Stimulated activated CD4-positive, alpha-beta T cell treated with anti-CD3 and anti-CD28 coated beads, Interleukin-4, amount 100 ng/mL, for 48 hours (primary cell): ENCODE results near the gene DPY19L2.
A peak's percentile ranks its signal among the peaks of the same experiment; 100 is the strongest.
"Not testable (repeated sequence)": the region's sequence is repeated elsewhere in the genome, so short reads cannot be mapped to it uniquely, and the experiment has no call there.

Experiments
- DNase-seq, 2 donors: peaks; one replicate each; pipeline ENCODE4 v3.0.0-alpha.2; 2020; ENCODE audit warnings: low read depth in 2 of 2

Gene DPY19L2

GRCh38 chr12:63668028-63668799 is at the start of gene DPY19L2:
TSS of gene DPY19L2 (minus strand) at chr12:63668493. CDS start at chr12:63668393, 100 bp downstream.
- peak; percentile 34 to 39 for DNase-seq

- DNase-seq = not testable (repeated sequence)
These were observed 48.6 kb upstream of the DPY19L2 start for GRCh38 chr12:63716891-63717290.

- not testable (repeated sequence) for DNase-seq
These were observed 46.9 kb upstream of the DPY19L2 start for GRCh38 chr12:63715107-63715625.

- DNase-seq = not testable (repeated sequence)
These were observed 46.1 kb upstream of the DPY19L2 start for GRCh38 chr12:63714409-63714808.

- peak in 1 of 2 donors; percentile 11 for DNase-seq
These were observed 45.4 kb upstream of the DPY19L2 start for GRCh38 chr12:63713681-63714075.

- DNase-seq = peak in 1 of 2 donors; percentile 1
These were observed 44.8 kb upstream of the DPY19L2 start for GRCh38 chr12:63712979-63713680.

- not testable (repeated sequence) for DNase-seq
These were observed 44.2 kb upstream of the DPY19L2 start for GRCh38 chr12:63712376-63712974.

GRCh38 chr12:63711339-63711738 is 43.0 kb upstream of the DPY19L2 start:
- DNase-seq = not testable (repeated sequence)

- DNase-seq = no peak
These were observed 38.0 kb upstream of the DPY19L2 start for GRCh38 chr12:63706336-63706735.

GRCh38 chr12:63699678-63700382 is 31.5 kb upstream of the DPY19L2 start:
- DNase-seq = not testable (repeated sequence)

- not testable (repeated sequence) for DNase-seq
These were observed 30.7 kb upstream of the DPY19L2 start for GRCh38 chr12:63699011-63699410.

- not testable (repeated sequence) for DNase-seq
These were observed 22.5 kb upstream of the DPY19L2 start for GRCh38 chr12:63690837-63691236.

- DNase-seq = not testable (repeated sequence)
These were observed 20.8 kb upstream of the DPY19L2 start for GRCh38 chr12:63689141-63689540.

GRCh38 chr12:63686623-63687022 is 18.3 kb upstream of the DPY19L2 start:
- not testable (repeated sequence) for DNase-seq

GRCh38 chr12:63685789-63686188 is 17.5 kb upstream of the DPY19L2 start:
- DNase-seq = not testable (repeated sequence)

GRCh38 chr12:63682617-63683016 is 14.3 kb upstream of the DPY19L2 start:
- DNase-seq = not testable (repeated sequence)

- DNase-seq = not testable (repeated sequence)
These were observed 12.5 kb upstream of the DPY19L2 start for GRCh38 chr12:63680758-63681157.

GRCh38 chr12:63672550-63672949 is 4.3 kb upstream of the DPY19L2 start:
- not testable (repeated sequence) for DNase-seq

- DNase-seq = not testable (repeated sequence)
These were observed 1.6 kb upstream of the DPY19L2 start for GRCh38 chr12:63669936-63670335.

GRCh38 chr12:63669427-63669826 is 1.1 kb upstream of the DPY19L2 start:
- DNase-seq = not testable (repeated sequence)

- DNase-seq = not testable (repeated sequence)
These were observed 590 bp upstream of the DPY19L2 start for GRCh38 chr12:63668800-63669365.
